Measurements from ENCODE around the gene GALNT18. TPM values are rescaled to one million over a fixed set of nuclear protein-coding genes. Genes with fewer than 3 reads are reported as not detected.

GALNT18 gene
- total RNA-seq, 1 donor from 2014 or later, result 46.4 TPM

- intact Hi-C loops (cut with DNase I), result no loop called here
- Histone ChIP-seq H3K36me3 (no peaks in the 10 kb centered on the region), H3K27me3 (ENCODE audit: low read depth) (no peaks in the 10 kb centered on the region), H3K27ac (no peak overlapping the region), H3K9me3 (no peaks in the 10 kb centered on the region), H3K4me1 (no peaks in the 10 kb centered on the region), H3K4me3 (no peak overlapping the region)
- no peak for ATAC-seq
- DNase-seq, result no peak
- TF ChIP-seq CTCF (IDR thresholded peaks at IDR 0.05), result no peak
Measured at GRCh38 chr11:11667056-11667455, 45.3 kb upstream of the GALNT18 start.

DNA sequence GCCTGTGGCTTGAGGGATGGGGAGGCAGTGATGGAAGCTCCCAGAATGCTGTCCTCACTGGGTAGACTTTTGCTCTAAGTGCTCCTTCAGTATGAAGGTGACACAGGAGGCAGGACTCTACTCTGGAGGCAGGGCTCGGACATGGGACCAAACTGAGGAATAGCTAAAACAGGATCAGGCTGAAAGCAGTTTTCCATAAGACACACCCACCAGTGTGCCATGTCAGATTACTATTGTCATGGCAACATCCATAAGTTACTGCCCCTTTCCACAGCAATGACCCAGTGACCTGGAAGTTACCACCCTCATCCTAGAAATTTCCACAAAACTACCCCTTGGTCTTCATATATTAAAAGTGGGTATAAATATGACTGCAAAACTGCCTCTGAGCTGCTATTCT lies 43.6 kb upstream of the GALNT18 start:
- Histone ChIP-seq H3K27me3 (ENCODE audit: low read depth) (no peaks in the 10 kb centered on the region), H3K4me3 (no peak overlapping the region), H3K36me3 (no peaks in the 10 kb centered on the region), H3K4me1 (no peaks in the 10 kb centered on the region), H3K9me3 (no peaks in the 10 kb centered on the region), H3K27ac (no peak overlapping the region)
- TF ChIP-seq CTCF (IDR thresholded peaks at IDR 0.05), result no peak
- ATAC-seq, result no peak
- intact Hi-C loops (cut with DNase I), result no loop called here
- no peak for DNase-seq

GRCh38 chr11:11663907-11664306 lies 42.1 kb upstream of the GALNT18 start:
- DNase-seq, result no peak
- Histone ChIP-seq H3K27me3 (ENCODE audit: low read depth) (no peaks in the 10 kb centered on the region), H3K4me3 (no peak overlapping the region), H3K27ac (no peak overlapping the region), H3K36me3 (no peaks in the 10 kb centered on the region), H3K4me1 (no peaks in the 10 kb centered on the region), H3K9me3 (no peaks in the 10 kb centered on the region)
- intact Hi-C loops (cut with DNase I), result no loop called here
- ATAC-seq, result no peak
- no peak for TF ChIP-seq CTCF (IDR thresholded peaks at IDR 0.05)

- Histone ChIP-seq H3K36me3 (no peaks in the 10 kb centered on the region), H3K27me3 (ENCODE audit: low read depth) (no peaks in the 10 kb centered on the region), H3K9me3 (no peaks in the 10 kb centered on the region), H3K27ac (no peak overlapping the region), H3K4me3 (no peak overlapping the region), H3K4me1 (no peaks in the 10 kb centered on the region)
- intact Hi-C loops (cut with DNase I), result no loop called here
- DNase-seq (no peak), ATAC-seq (no peak)
- no peak for TF ChIP-seq CTCF (IDR thresholded peaks at IDR 0.05)
Measured at GRCh38 chr11:11662578-11662977, 40.8 kb upstream of the GALNT18 start.

- DNase-seq, result no peak
- H3K27ac ChIP-seq, result no peak overlapping the region
- no peak overlapping the region for H3K4me3 ChIP-seq
- H3K9me3 ChIP-seq, result no peaks in the 10 kb centered on the region
- H3K36me3 ChIP-seq, result no peaks in the 10 kb centered on the region
- no peak for TF ChIP-seq CTCF (IDR thresholded peaks at IDR 0.05)
- intact Hi-C loops (cut with DNase I), result no loop called here
- H3K4me1 ChIP-seq, result no peaks in the 10 kb centered on the region
- ATAC-seq, result no peak
- H3K27me3 ChIP-seq (ENCODE audit: low read depth), result no peaks in the 10 kb centered on the region
Measured at GRCh38 chr11:11661326-11662040, 39.7 kb upstream of the GALNT18 start.
